Breast epithelium (tissue), 4 donors: Measurements from ENCODE around the gene URB1. TPM values are rescaled to one million over a fixed set of nuclear protein-coding genes. Genes with fewer than 3 reads are reported as not detected.

Experiments used
- DNase-seq, 2 donors: peaks; one replicate each; pipeline ENCODE4 v3.0.0-alpha.2; 2019; ENCODE audit warnings: low spot score in 2 of 2
- H3K27ac ChIP-seq, 2 donors: fragments of 200-600 bp; sonication (generic) in 1 of 2; one replicate each; pipeline ENCODE4 v1.5.1; 2016 to 2019; ENCODE audit warnings: mild to moderate bottlenecking in 1 of 2
- H3K27me3 ChIP-seq, 2 donors: fragments of 200-600 bp; sonication (generic) in 1 of 2; one replicate each; pipeline versions ENCODE4 v1.5.1 to v1.6.0; 2017 to 2019; ENCODE audit warnings: control low read depth in 1 of 2, mild to moderate bottlenecking in 1 of 2
- H3K36me3 ChIP-seq: fragments of 200-600 bp; one replicate; pipeline ENCODE4 v1.5.1; 2019
- H3K4me1 ChIP-seq, 2 donors: fragments of 200-600 bp; sonication (generic); one replicate each; pipeline ENCODE4 v1.5.1; 2016 to 2019; ENCODE audit warnings: control low read depth in 1 of 2
- H3K4me3 ChIP-seq, 3 donors: fragments of 200-600 bp; sonication (generic); 1 replicate in 2 of 3; 2 replicates in 1 of 3; pipeline ENCODE4 v1.5.1; 2016 to 2019; ENCODE audit warnings: mild to moderate bottlenecking in 3 of 3, moderate library complexity in 2 of 3
- H3K9me3 ChIP-seq, 2 donors: fragments of 200-600 bp; sonication (generic) in 1 of 2; one replicate each; pipeline ENCODE4 v1.5.1; 2016 to 2019; ENCODE audit warnings: control low read depth in 1 of 2
- CTCF ChIP-seq, 3 donors: fragments of 450-650 bp; IDR thresholded peaks; one replicate each; pipeline ENCODE4 v1.5.1; 2016 to 2017; ENCODE audit warnings: antibody characterized with exemption in 3 of 3, mild to moderate bottlenecking in 3 of 3, moderate library complexity in 3 of 3
- POLR2A ChIP-seq: fragments of 450-650 bp; IDR thresholded peaks from one replicate; pipeline ENCODE4 v1.6.1; 2016; ENCODE audit warnings: antibody characterized with exemption, mild to moderate bottlenecking, moderate library complexity
- POLR2AphosphoS5 ChIP-seq, 3 donors: sonication (generic); formaldehyde crosslinking; IDR thresholded peaks; one replicate each; pipeline ENCODE4 v1.6.1; 2017; ENCODE audit warnings: antibody characterized with exemption in 3 of 3
- intact Hi-C: fragments of 100-400 bp; cut with DNase I; formaldehyde crosslinking; loops from one replicate; pipeline ENCODE4 v1.15.1; 2023; ENCODE audit warnings: low total_unique reads
- total RNA-seq, 3 donors: library from RNA; depleted of rRNA; stranded (reverse); fragments of >200 nt; gene quantifications; one replicate each; pipeline ENCODE4 v1.1.0, GENCODE V29; 2016

Gene URB1
- total RNA-seq, 3 donors from 2014 or later: 12.8 to 22.2 (median 20.6) TPM

- Histone ChIP-seq H3K4me1 (no peaks in the 10 kb centered on the region), H3K27me3 (no peaks in the 10 kb centered on the region), H3K36me3 (no peaks in the 10 kb centered on the region), H3K9me3 (no peaks in the 10 kb centered on the region), H3K27ac (no peak overlapping the region), H3K4me3 (no peak overlapping the region)
- TF ChIP-seq POLR2AphosphoS5 (IDR thresholded peaks at IDR 0.05) (no peak), POLR2A (no peak), CTCF (IDR thresholded peaks at IDR 0.05) (no peak)
- DNase-seq: no peak
- intact Hi-C loops: no loop called here
These were observed 89.4 kb downstream of the URB1 start for GRCh38 chr21:32303385-32303784.

GRCh38 chr21:32302560-32302959 lies 90.3 kb downstream of the URB1 start:
- Histone ChIP-seq H3K9me3 (no peaks in the 10 kb centered on the region), H3K27me3 (no peaks in the 10 kb centered on the region), H3K4me3 (no peak overlapping the region), H3K36me3 (no peaks in the 10 kb centered on the region), H3K27ac (no peak overlapping the region), H3K4me1 (no peaks in the 10 kb centered on the region)
- intact Hi-C loops: no loop called here
- TF ChIP-seq POLR2AphosphoS5 (IDR thresholded peaks at IDR 0.05) (no peak), POLR2A (no peak), CTCF (IDR thresholded peaks at IDR 0.05) (no peak)
- no peak for DNase-seq

- Histone ChIP-seq H3K36me3 (no peaks in the 10 kb centered on the region), H3K4me3 (no peak overlapping the region), H3K9me3 (no peaks in the 10 kb centered on the region), H3K27ac (no peak overlapping the region), H3K4me1 (no peaks in the 10 kb centered on the region), H3K27me3 (no peaks in the 10 kb centered on the region)
- TF ChIP-seq POLR2AphosphoS5 (IDR thresholded peaks at IDR 0.05) (no peak), POLR2A (no peak), CTCF (IDR thresholded peaks at IDR 0.05) (no peak)
- no peak for DNase-seq
- intact Hi-C loops: no loop called here
These were observed 91.2 kb downstream of the URB1 start for GRCh38 chr21:32301596-32301995.

- Histone ChIP-seq H3K27ac (no peak overlapping the region), H3K9me3 (no peaks in the 10 kb centered on the region), H3K36me3 (no peaks in the 10 kb centered on the region), H3K4me3 (no peak overlapping the region), H3K27me3 (no peaks in the 10 kb centered on the region), H3K4me1 (no peaks in the 10 kb centered on the region)
- no peak for TF ChIP-seq POLR2AphosphoS5 (IDR thresholded peaks at IDR 0.05)
- no peak for TF ChIP-seq CTCF (IDR thresholded peaks at IDR 0.05)
- no peak for TF ChIP-seq POLR2A
- intact Hi-C loops: no loop called here
- no peak for DNase-seq
These were observed 92.6 kb downstream of the URB1 start for GRCh38 chr21:32300117-32300681.

GRCh38 chr21:32299695-32300094 lies 93.1 kb downstream of the URB1 start:
- Histone ChIP-seq H3K4me3 (no peak overlapping the region), H3K9me3 (no peaks in the 10 kb centered on the region), H3K36me3 (no peaks in the 10 kb centered on the region), H3K27ac (no peak overlapping the region), H3K27me3 (no peaks in the 10 kb centered on the region), H3K4me1 (no peaks in the 10 kb centered on the region)
- no peak for TF ChIP-seq POLR2A
- TF ChIP-seq POLR2AphosphoS5 (IDR thresholded peaks at IDR 0.05): no peak
- no peak for TF ChIP-seq CTCF (IDR thresholded peaks at IDR 0.05)
- DNase-seq: no peak
- intact Hi-C loops: loop anchor here (2.0 kb wide), 1 partner anchor 57 kb away; no protein-coding TSS in a partner anchor
